Measurements from ENCODE around the gene PDE6A. TPM values are rescaled to one million over a fixed set of nuclear protein-coding genes. Genes with fewer than 3 reads are reported as not detected.

PDE6A gene
- total and polyA plus RNA-seq, 2 of the 13 experiments (the other 11 are each of a cell fraction or from before 2014, with no cell fraction given) = 0.01 TPM; not detected in 1

- no peak for TF ChIP-seq ZNF430 (CRISPR knock-in tag; IDR thresholded peaks at IDR 0.05)
- no peak for TF ChIP-seq FOXO4 (CRISPR knock-in tag; conservative IDR thresholded peaks at IDR 0.05)
- TF ChIP-seq ZNF619 (CRISPR knock-in tag; IDR thresholded peaks at IDR 0.05) = no peak
- no peak for TF ChIP-seq KDM6A (CRISPR knock-in tag; IDR thresholded peaks at IDR 0.05; ENCODE audit: low read depth)
Measured at GRCh38 chr5:149840226-149840825, 104.3 kb downstream of the PDE6A start (continued).

GRCh38 chr5:149839761-149840160 is 104.8 kb downstream of the PDE6A start:
- POLR2A ChIA-PET = no interaction called here
- BruUV-seq (replicated peaks) = no TSS peak

More at GRCh38 chr5:149839761-149840160, 104.8 kb downstream of the PDE6A start:
- Histone ChIP-seq H3K9me3 (ENCODE audit: low read length) (no peaks in the 10 kb centered on the region), H3K27me3 (ENCODE audit: control insufficient read depth in 1 of 2, insufficient read depth in 2 of 2, low read length in 2 of 2) (no peaks in the 10 kb centered on the region), H3K4me2 (ENCODE audit: low read depth, low read length) (no peak overlapping the region), H3K27ac (ENCODE audit: extremely low read length, insufficient read depth, low read length) (no peak overlapping the region), H3K9ac (ENCODE audit: insufficient read depth, low read depth, low read length) (no peak overlapping the region), H2AFZ (ENCODE audit: low read length) (no peak overlapping the region), H3K4me1 (ENCODE audit: insufficient read depth, low read length) (no peaks in the 10 kb centered on the region), H3K4me3 (replicated peaks in 1 of 3; ENCODE audit: insufficient read depth in 1 of 3, low read depth in 2 of 3, low read length in 3 of 3) (no peak overlapping the region), H3K79me2 (ENCODE audit: insufficient read depth, low read length) (no peaks in the 10 kb centered on the region), H3K36me3 (replicated peaks in 1 of 2; ENCODE audit: control insufficient read depth in 1 of 2, insufficient read depth in 2 of 2, low read length in 2 of 2) (no peaks in the 10 kb centered on the region), H4K20me1 (ENCODE audit: insufficient read depth, low read length) (no peaks in the 10 kb centered on the region)
- in situ Hi-C loops (cut with HindIII; ENCODE audit: extremely low pct_ligation_motif_present, low pct_unique_long_range_greater_than_20kb) (loop anchor here (5.0 kb wide), 1 partner anchor 148 kb away; no protein-coding TSS in a partner anchor), intact Hi-C loops (cut with micrococcal nuclease; ENCODE audit: unreplicated experiment) (loop anchor here (10.0 kb wide), 1 partner anchor 285 kb away; no protein-coding TSS in a partner anchor)
- WGBS (ENCODE audit: low lambda C conversion rate) = 92% methylated on average over 14 of the region's 16 CpGs
- ATAC-seq = no peak
- no peak for FAIRE-seq
- TF ChIP-seq GZF1 (CRISPR knock-in tag; IDR thresholded peaks at IDR 0.05) (no peak), CENPT (CRISPR knock-in tag; IDR thresholded peaks at IDR 0.05; ENCODE audit: low read depth) (no peak), FIP1L1 (IDR thresholded peaks at IDR 0.05; ENCODE audit: borderline replicate concordance, insufficient read depth, low read depth, low read length) (no peak), CENPX (CRISPR knock-in tag; IDR thresholded peaks at IDR 0.05) (no peak), ZNF253 (CRISPR knock-in tag; IDR thresholded peaks at IDR 0.05; ENCODE audit: borderline replicate concordance) (no peak), AKAP8 (CRISPR knock-in tag; IDR thresholded peaks at IDR 0.05) (no peak), SRY (CRISPR knock-in tag; IDR thresholded peaks at IDR 0.05) (no peak), DBP (CRISPR knock-in tag; IDR thresholded peaks at IDR 0.05; ENCODE audit: not compliant biosample characterization) (no peak), SIX1 (CRISPR knock-in tag; IDR thresholded peaks at IDR 0.05; ENCODE audit: borderline replicate concordance) (no peak), REXO4 (CRISPR knock-in tag; IDR thresholded peaks at IDR 0.05; ENCODE audit: borderline replicate concordance) (no peak), MEF2D (CRISPR knock-in tag; IDR thresholded peaks at IDR 0.05) (no peak), ZNF878 (CRISPR knock-in tag; IDR thresholded peaks at IDR 0.05) (no peak), NFATC3 (CRISPR knock-in tag; IDR thresholded peaks at IDR 0.05) (no peak), ZC3H13 (CRISPR knock-in tag; IDR thresholded peaks at IDR 0.05) (no peak), YY1 (IDR thresholded peaks at IDR 0.05; ENCODE audit: insufficient read depth, insufficient replicate concordance, low read depth, low read length) (no peak), SRF (IDR thresholded peaks at IDR 0.05; ENCODE audit: low read depth, low read length) (no peak)
- CTCF ChIA-PET (ENCODE audit: low intra/inter-chr PET ratio, low total read pairs) = no interaction called here
- DNase-seq (ENCODE audit: low spot score) = no peak
